Peyer's patch (tissue), 4 donors: ENCODE measurements around the gene DISC1. TPM values are rescaled to one million over a fixed set of nuclear protein-coding genes. Genes with fewer than 3 reads are reported as not detected.

Source experiments
- DNase-seq, 3 donors: peaks; one replicate each; pipeline ENCODE4 v3.0.0-alpha.2; 2017 to 2019
- H3K27ac ChIP-seq, 4 donors: fragments of 200-600 bp; sonication (generic); one replicate each; pipeline ENCODE4 v1.5.1; 2016 to 2019
- H3K27me3 ChIP-seq, 2 donors: fragments of 200-600 bp; sonication (generic); one replicate each; pipeline ENCODE4 v1.5.1; 2019
- H3K36me3 ChIP-seq, 3 donors: fragments of 200-600 bp; sonication (generic); one replicate each; pipeline ENCODE4 v1.5.1; 2016 to 2019
- H3K4me1 ChIP-seq, 4 donors: fragments of 200-600 bp; sonication (generic); one replicate each; pipeline ENCODE4 v1.5.1; 2016 to 2019
- H3K4me3 ChIP-seq, 4 donors: fragments of 200-600 bp; sonication (generic); 1 replicate in 3 of 4; 2 replicates in 1 of 4; pipeline ENCODE4 v1.5.1; 2016 to 2019; ENCODE audit warnings: mild to moderate bottlenecking in 1 of 4
- H3K9me3 ChIP-seq, 4 donors: fragments of 200-600 bp; sonication (generic); one replicate each; pipeline ENCODE4 v1.5.1; 2016 to 2019; ENCODE audit warnings: mild to moderate bottlenecking in 1 of 4
- POLR2A ChIP-seq, 2 donors: fragments of 450-650 bp; IDR thresholded peaks; one replicate each; pipeline ENCODE4 v1.5.1; 2017; ENCODE audit warnings: antibody characterized with exemption in 2 of 2, mild to moderate bottlenecking in 2 of 2, moderate library complexity in 2 of 2
- total RNA-seq, 4 donors: library from RNA; depleted of rRNA; stranded (reverse); fragments of >200 nt; gene quantifications; one replicate each; pipeline ENCODE4 v1.1.0, GENCODE V29; 2016
- TF ChIP-seq, protein P1 (sequence below), 6 experiments: fragments of 450-650 bp in 4 of 6; fragments of 200-600 bp in 2 of 6; sonication (generic) in 1 of 6; IDR thresholded peaks; one replicate each; pipeline ENCODE4 v1.5.1; 2017 to 2019; ENCODE audit warnings: antibody characterized with exemption in 6 of 6, mild to moderate bottlenecking in 3 of 6, moderate library complexity in 1 of 6

The DISC1 gene
- total RNA-seq, 4 donors from 2014 or later = 2.3 to 39.6 (median 5.6) TPM

DNA sequence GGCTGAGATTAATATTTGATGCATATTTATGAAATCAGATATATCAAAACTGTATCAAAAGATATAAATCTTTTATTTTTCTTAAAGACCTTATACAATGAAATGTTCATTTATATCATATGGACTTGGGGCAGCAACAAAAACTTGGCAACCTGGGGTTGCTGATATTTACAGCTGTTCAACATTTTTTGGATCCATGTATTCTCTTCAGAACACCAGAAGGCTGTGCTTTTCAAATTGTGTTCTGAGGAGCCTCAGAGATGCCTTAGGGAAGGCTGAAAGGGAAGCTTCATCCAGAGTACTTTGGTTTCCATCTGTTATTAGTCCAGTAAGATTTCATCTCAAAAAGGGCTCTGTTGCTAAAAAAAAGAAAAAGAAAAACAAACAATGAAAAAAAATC, 94.8 kb downstream of the DISC1 start:
- H3K9me3 ChIP-seq = no peaks in the 10 kb centered on the region
- H3K27ac ChIP-seq = no peak overlapping the region
- H3K36me3 ChIP-seq = no peaks in the 10 kb centered on the region
- no peaks in the 10 kb centered on the region for H3K4me1 ChIP-seq
- no peak for TF ChIP-seq POLR2A (IDR thresholded peaks at IDR 0.05)
- TF ChIP-seq, protein P1, sequence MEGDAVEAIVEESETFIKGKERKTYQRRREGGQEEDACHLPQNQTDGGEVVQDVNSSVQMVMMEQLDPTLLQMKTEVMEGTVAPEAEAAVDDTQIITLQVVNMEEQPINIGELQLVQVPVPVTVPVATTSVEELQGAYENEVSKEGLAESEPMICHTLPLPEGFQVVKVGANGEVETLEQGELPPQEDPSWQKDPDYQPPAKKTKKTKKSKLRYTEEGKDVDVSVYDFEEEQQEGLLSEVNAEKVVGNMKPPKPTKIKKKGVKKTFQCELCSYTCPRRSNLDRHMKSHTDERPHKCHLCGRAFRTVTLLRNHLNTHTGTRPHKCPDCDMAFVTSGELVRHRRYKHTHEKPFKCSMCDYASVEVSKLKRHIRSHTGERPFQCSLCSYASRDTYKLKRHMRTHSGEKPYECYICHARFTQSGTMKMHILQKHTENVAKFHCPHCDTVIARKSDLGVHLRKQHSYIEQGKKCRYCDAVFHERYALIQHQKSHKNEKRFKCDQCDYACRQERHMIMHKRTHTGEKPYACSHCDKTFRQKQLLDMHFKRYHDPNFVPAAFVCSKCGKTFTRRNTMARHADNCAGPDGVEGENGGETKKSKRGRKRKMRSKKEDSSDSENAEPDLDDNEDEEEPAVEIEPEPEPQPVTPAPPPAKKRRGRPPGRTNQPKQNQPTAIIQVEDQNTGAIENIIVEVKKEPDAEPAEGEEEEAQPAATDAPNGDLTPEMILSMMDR (IDR thresholded peaks at IDR 0.05) = no peak
- no peaks in the 10 kb centered on the region for H3K27me3 ChIP-seq
- no peak overlapping the region for H3K4me3 ChIP-seq
- DNase-seq = no peak

DNA sequence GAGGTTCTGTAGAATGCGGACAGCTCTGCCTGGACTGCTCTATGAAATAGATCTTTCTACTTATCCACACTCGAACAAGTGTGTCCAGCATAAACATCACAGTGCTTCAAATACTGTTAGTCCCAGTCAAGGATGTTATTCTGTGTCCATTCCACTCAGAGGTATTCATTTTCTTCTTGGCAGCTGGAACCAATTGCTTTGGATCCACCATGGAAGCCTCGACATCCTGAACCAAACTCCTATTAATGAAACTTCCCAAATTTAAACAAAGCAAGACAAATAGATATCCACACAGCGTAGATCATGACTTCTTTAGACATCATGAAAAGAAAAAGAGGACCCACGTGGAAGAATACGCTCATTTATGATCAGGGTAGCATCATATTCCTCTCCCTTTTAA, 95.8 kb downstream of the DISC1 start:
- Histone ChIP-seq H3K27me3 (no peaks in the 10 kb centered on the region), H3K9me3 (no peaks in the 10 kb centered on the region), H3K27ac (no peak overlapping the region), H3K4me3 (no peak overlapping the region), H3K36me3 (no peaks in the 10 kb centered on the region), H3K4me1 (no peaks in the 10 kb centered on the region)
- no peak for TF ChIP-seq POLR2A (IDR thresholded peaks at IDR 0.05)
- TF ChIP-seq, protein P1 (IDR thresholded peaks at IDR 0.05) = no peak
- DNase-seq = no peak

DNA sequence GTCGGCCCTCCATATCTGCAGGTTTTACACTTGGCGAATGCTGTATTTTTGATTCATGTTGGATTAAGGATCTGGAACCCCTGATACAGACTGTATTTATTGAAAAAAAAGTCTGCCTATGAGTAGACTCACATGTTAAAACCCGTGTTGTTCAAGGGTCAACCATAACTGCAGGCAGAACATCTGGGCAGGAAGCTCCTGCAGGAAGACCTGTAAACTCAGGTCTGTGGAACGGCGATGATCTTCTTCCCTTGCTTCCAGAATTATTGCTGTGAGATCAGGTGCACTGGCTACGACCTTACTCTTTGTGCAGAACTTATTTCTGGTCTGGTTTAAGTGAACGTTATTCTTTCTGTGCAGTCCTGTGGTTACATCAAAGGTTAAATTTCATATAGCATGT, 96.6 kb downstream of the DISC1 start:
- Histone ChIP-seq H3K4me1 (no peaks in the 10 kb centered on the region), H3K4me3 (no peak overlapping the region), H3K9me3 (no peaks in the 10 kb centered on the region), H3K27me3 (no peaks in the 10 kb centered on the region), H3K36me3 (no peaks in the 10 kb centered on the region), H3K27ac (no peak overlapping the region)
- TF ChIP-seq, protein P1 (IDR thresholded peaks at IDR 0.05) = no peak
- no peak for TF ChIP-seq POLR2A (IDR thresholded peaks at IDR 0.05)
- no peak for DNase-seq

DNA sequence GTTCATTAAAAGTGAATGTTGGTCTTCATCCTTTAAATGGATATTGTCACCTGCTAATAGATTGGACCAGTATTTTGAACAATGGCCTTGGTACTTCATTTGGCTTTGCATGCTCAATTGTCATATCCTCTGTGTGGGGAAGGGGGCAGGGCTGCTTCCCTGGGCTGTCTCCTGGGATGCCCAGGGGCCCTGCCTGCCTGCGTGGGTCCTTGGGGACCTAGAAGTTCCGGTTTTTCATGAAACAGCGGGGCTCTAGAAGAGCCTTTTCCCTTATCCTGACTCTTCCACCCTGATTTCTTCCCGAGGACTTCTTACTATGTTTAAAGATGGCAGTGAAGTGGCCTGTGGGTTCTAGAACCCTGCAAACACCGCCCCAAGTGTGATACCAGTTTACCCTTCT, 97.5 kb downstream of the DISC1 start:
- Histone ChIP-seq H3K27ac (no peak overlapping the region), H3K4me3 (no peak overlapping the region), H3K4me1 (no peaks in the 10 kb centered on the region), H3K27me3 (no peaks in the 10 kb centered on the region), H3K9me3 (no peaks in the 10 kb centered on the region), H3K36me3 (no peaks in the 10 kb centered on the region)
- TF ChIP-seq POLR2A (IDR thresholded peaks at IDR 0.05) = no peak
- TF ChIP-seq, protein P1 (IDR thresholded peaks at IDR 0.05) = no peak
- DNase-seq = no peak

DNA sequence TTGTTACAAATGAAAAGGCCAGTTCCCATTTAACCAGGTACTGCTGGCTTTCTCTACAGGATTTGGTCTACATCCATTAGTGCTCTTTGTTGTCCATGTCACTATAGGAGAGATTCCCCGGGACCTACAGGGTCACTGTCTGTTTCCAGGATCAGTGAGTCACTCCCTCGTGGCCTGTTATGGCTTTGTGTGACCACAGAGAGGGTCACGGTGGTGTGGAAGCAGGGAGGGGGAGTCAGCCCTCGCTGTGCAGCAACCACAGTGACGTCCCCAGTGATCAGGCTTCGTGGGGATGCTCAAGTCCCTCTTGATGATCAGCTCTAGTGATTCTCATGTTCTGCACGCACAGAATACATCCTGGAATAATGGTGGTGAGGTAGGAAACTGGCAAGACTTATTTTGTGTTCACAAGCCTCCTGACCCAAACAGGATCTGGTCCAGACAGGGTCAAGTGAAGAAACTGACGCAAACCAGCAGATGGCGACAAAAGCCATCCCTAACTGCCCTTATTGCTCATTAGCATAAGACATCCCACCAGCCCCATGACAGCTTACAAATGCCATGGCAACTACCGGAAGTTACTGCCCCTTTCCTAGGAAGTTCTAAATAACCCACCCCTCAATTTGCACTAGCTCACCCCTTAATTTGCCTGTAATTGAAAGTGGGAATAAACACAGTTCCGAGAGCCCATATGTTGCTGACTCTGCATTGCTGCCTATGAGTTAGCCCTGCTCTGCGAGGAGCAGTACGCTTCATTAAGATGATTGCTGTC, 98.5 kb downstream of the DISC1 start:
- DNase-seq = no peak
- no peaks in the 10 kb centered on the region for H3K36me3 ChIP-seq
- no peaks in the 10 kb centered on the region for H3K9me3 ChIP-seq
- TF ChIP-seq, protein P1 (IDR thresholded peaks at IDR 0.05) = peak in 2 of 6 experiments; percentile 12 to 20
- TF ChIP-seq POLR2A (IDR thresholded peaks at IDR 0.05) = no peak
- no peaks in the 10 kb centered on the region for H3K4me1 ChIP-seq
- H3K27ac ChIP-seq = no peak overlapping the region
- no peaks in the 10 kb centered on the region for H3K27me3 ChIP-seq
- no peak overlapping the region for H3K4me3 ChIP-seq
